PC-9 (cell line): ENCODE results near the gene PRRX2. TPM values are rescaled to one million over a fixed set of nuclear protein-coding genes. Genes with fewer than 3 reads are reported as not detected.

Experiments used
- BruUV-seq: library from RNA; stranded (reverse); fragments of 400-500 nt; replicated peaks from 2 replicates; lab custom pipeline; 2021; lab: Mats Ljungman, UMichigan
- CTCF ChIA-PET: fragments of 300-600 bp; sonication (Branson Sonifier 250); formaldehyde crosslinking; loops from one replicate; lab custom pipeline; 2022; ENCODE audit warnings: antibody characterized with exemption; lab: Charles Lee
- POLR2A ChIA-PET: fragments of 300-600 bp; sonication (Branson Sonifier 250); formaldehyde crosslinking; loops from one replicate; lab custom pipeline; 2022; ENCODE audit warnings: antibody characterized with exemption; ENCODE audit not compliant: unreplicated experiment; lab: Charles Lee
- DNase-seq, 2 experiments: peaks; one replicate each; pipeline versions ENCODE4 v3.0.0 to v3.0.0-alpha.2; 2015 to 2022; ENCODE audit warnings: mixed read lengths in 1 of 2
- H2AFZ ChIP-seq: fragments of 200-600 bp; sonication (generic); 2 replicates; pipeline ENCODE4 v1.8.1; 2017; ENCODE audit warnings: antibody characterized with exemption
- H3F3A ChIP-seq: fragments of 200-600 bp; sonication (generic); 2 replicates; pipeline ENCODE4 v1.8.1; 2017; ENCODE audit warnings: antibody characterized with exemption, mild to moderate bottlenecking, low read depth; ENCODE audit not compliant: insufficient read depth
- H3K27ac ChIP-seq: fragments of 200-600 bp; sonication (generic); 2 replicates; pipeline ENCODE4 v1.6.1; 2016; ENCODE audit warnings: mixed run types
- H3K27me3 ChIP-seq: fragments of 200-600 bp; sonication (generic); 2 replicates; pipeline ENCODE4 v1.6.1; 2016; ENCODE audit warnings: low read depth, mixed run types; ENCODE audit not compliant: insufficient read depth
- H3K36me3 ChIP-seq: fragments of 200-600 bp; sonication (generic); 2 replicates; pipeline ENCODE4 v1.6.1; 2016; ENCODE audit warnings: low read depth, mixed run types
- H3K4me1 ChIP-seq: fragments of 200-600 bp; sonication (generic); replicated peaks from 2 replicates; pipeline ENCODE4 v1.6.1; 2016; ENCODE audit warnings: mixed run types; ENCODE audit not compliant: insufficient read depth
- H3K4me2 ChIP-seq: fragments of 200-600 bp; sonication (generic); 2 replicates; pipeline ENCODE4 v1.6.1; 2017; ENCODE audit warnings: mixed run types
- H3K4me3 ChIP-seq: fragments of 200-600 bp; sonication (generic); 2 replicates; pipeline ENCODE4 v1.6.1; 2016; ENCODE audit warnings: mixed run types
- H3K79me2 ChIP-seq: fragments of 200-600 bp; sonication (generic); 2 replicates; pipeline ENCODE4 v1.6.1; 2017; ENCODE audit warnings: low read depth, mixed run types
- H3K9me2 ChIP-seq: fragments of 200-600 bp; sonication (generic); 2 replicates; pipeline ENCODE4 v1.8.1; 2017; ENCODE audit warnings: mild to moderate bottlenecking; ENCODE audit not compliant: insufficient read depth
- H3K9me3 ChIP-seq: fragments of 200-600 bp; sonication (generic); 2 replicates; pipeline ENCODE4 v1.8.1; 2016; ENCODE audit warnings: low read depth; ENCODE audit not compliant: insufficient read depth
- H4K20me1 ChIP-seq: fragments of 200-600 bp; sonication (generic); 2 replicates; pipeline ENCODE4 v1.8.1; 2017; ENCODE audit not compliant: insufficient read depth
- CTCF ChIP-seq: fragments of 200-600 bp; sonication (generic); conservative IDR thresholded peaks from 2 replicates; pipeline ENCODE4 v1.6.1; 2017; ENCODE audit warnings: mixed run types, antibody characterized with exemption, mild to moderate bottlenecking, moderate library complexity
- EZH2 ChIP-seq: fragments of 200-600 bp; sonication (generic); IDR thresholded peaks from 2 replicates; pipeline ENCODE4 v1.8.0; 2017; ENCODE audit warnings: antibody characterized with exemption, low read depth
- intact Hi-C: fragments of 100-400 bp; cut with micrococcal nuclease; formaldehyde crosslinking; loops from one replicate; pipeline ENCODE4 v1.10.0; 2022; ENCODE audit not compliant: unreplicated experiment
- total RNA-seq: library from RNA; stranded (reverse); gene quantifications from 2 replicates; pipeline ENCODE4 v1.2.3, GENCODE V29; 2021

Gene PRRX2
- total RNA-seq, 1 experiment from 2014 or later, result 0.98 TPM

GRCh38 chr9:129653823-129654553, 11.5 kb upstream of the PRRX2 start:
- Histone ChIP-seq H3K4me1 (peaks cover 12% of the 10 kb centered on the region), H3F3A (peaks cover 9% of the 10 kb centered on the region), H4K20me1 (no peaks in the 10 kb centered on the region), H3K27ac (no peak overlapping the region), H3K4me2 (no peak overlapping the region), H3K36me3 (no peaks in the 10 kb centered on the region), H3K9me2 (no peaks in the 10 kb centered on the region), H3K9me3 (no peaks in the 10 kb centered on the region), H3K79me2 (no peaks in the 10 kb centered on the region), H2AFZ (no peak overlapping the region), H3K27me3 (no peaks in the 10 kb centered on the region), H3K4me3 (no peak overlapping the region)
- no peak for DNase-seq
- no peak for TF ChIP-seq EZH2
- TF ChIP-seq CTCF, result no peak
- POLR2A ChIA-PET, result no interaction called here
- no TSS peak for BruUV-seq
- CTCF ChIA-PET, result no interaction called here
- intact Hi-C loops, result no loop called here

GRCh38 chr9:129654554-129655040, 10.8 kb upstream of the PRRX2 start:
- intact Hi-C loops, result no loop called here

GRCh38 chr9:129655154-129655553, 10.3 kb upstream of the PRRX2 start:
- Histone ChIP-seq H3K4me3 (no peak overlapping the region), H3F3A (peaks cover 9% of the 10 kb centered on the region), H3K9me2 (no peaks in the 10 kb centered on the region), H3K4me2 (no peak overlapping the region), H4K20me1 (no peaks in the 10 kb centered on the region), H3K27ac (no peak overlapping the region), H3K79me2 (no peaks in the 10 kb centered on the region), H3K36me3 (no peaks in the 10 kb centered on the region), H2AFZ (no peak overlapping the region), H3K4me1 (peaks cover 12% of the 10 kb centered on the region), H3K9me3 (no peaks in the 10 kb centered on the region), H3K27me3 (no peaks in the 10 kb centered on the region)
- no TSS peak for BruUV-seq
- ChIA-PET CTCF (no interaction called here), POLR2A (no interaction called here)
- intact Hi-C loops, result no loop called here
- no peak for DNase-seq
- no peak for TF ChIP-seq CTCF
- no peak for TF ChIP-seq EZH2

More at GRCh38 chr9:129654554-129655040, 10.8 kb upstream of the PRRX2 start:
- H3K36me3 ChIP-seq, result no peaks in the 10 kb centered on the region
- BruUV-seq, result no TSS peak
- no peak for DNase-seq
- H3K27me3 ChIP-seq, result no peaks in the 10 kb centered on the region
- H3K79me2 ChIP-seq, result no peaks in the 10 kb centered on the region
- H3F3A ChIP-seq, result peaks cover 9% of the 10 kb centered on the region
- TF ChIP-seq EZH2 (no peak), CTCF (no peak)
- no peak overlapping the region for H2AFZ ChIP-seq
- no peaks in the 10 kb centered on the region for H3K9me3 ChIP-seq
- H3K27ac ChIP-seq, result no peak overlapping the region
- no peaks in the 10 kb centered on the region for H4K20me1 ChIP-seq
- no peak overlapping the region for H3K4me2 ChIP-seq
- no peaks in the 10 kb centered on the region for H3K9me2 ChIP-seq
- no peak overlapping the region for H3K4me3 ChIP-seq
- peaks cover 12% of the 10 kb centered on the region for H3K4me1 ChIP-seq
- POLR2A ChIA-PET, result no interaction called here
- CTCF ChIA-PET, result no interaction called here
